HCT116 (cell line): ENCODE results near the gene TAP1. TPM values are rescaled to one million over a fixed set of nuclear protein-coding genes. Genes with fewer than 3 reads are reported as not detected.

Experiments used
- ATAC-seq: fragments of 200-7000 bp; cut with Tn5 transposase; 2 replicates; pipeline ENCODE4 v1.9.1; 2020; ENCODE audit warnings: mild to moderate bottlenecking, moderate library complexity
- BruUV-seq: library from RNA; stranded (reverse); fragments of 400-500 nt; replicated peaks from 2 replicates; lab custom pipeline; 2021; lab: Mats Ljungman, UMichigan
- CTCF ChIA-PET: fragments of 300-600 bp; sonication (Branson Sonifier 250); formaldehyde crosslinking; loops from one replicate; lab custom pipeline; 2021; ENCODE audit warnings: antibody characterized with exemption; lab: Charles Lee
- POLR2A ChIA-PET: fragments of 300-600, 350-600 bp; sonication (Branson Sonifier 250); formaldehyde crosslinking; loops from one replicate; lab custom pipeline; 2021; ENCODE audit warnings: antibody characterized with exemption; lab: Charles Lee
- RAD21 ChIA-PET, 2 experiments: fragments of 300-600 bp; sonication (Branson Sonifier 250); formaldehyde crosslinking; loops; one replicate each; lab custom pipeline; 2023; ENCODE audit warnings: low total read pairs in 2 of 2; ENCODE audit not compliant: uncharacterized antibody in 2 of 2, unreplicated experiment in 2 of 2, low non-redundant PET in 1 of 2; lab: Charles Lee
- DNase-seq: peaks from one replicate; pipeline ENCODE4 v3.0.0-alpha.2; 2010; ENCODE audit warnings: low read depth, low spot score
- H2AFZ ChIP-seq: fragments of 200-600 bp; shearing (Covaris generic), sonication (generic); 2 replicates; pipeline ENCODE4 v1.6.1; 2017; ENCODE audit warnings: low read depth, mixed run types, mixed read lengths, antibody characterized with exemption, low read length; ENCODE audit not compliant: poor library complexity, severe bottlenecking
- H3K27ac ChIP-seq: 2 replicates; pipeline ENCODE4 v1.5.1; 2012; ENCODE audit warnings: low read depth, low read length
- H3K27me3 ChIP-seq: fragments of 200-600 bp; sonication (generic); 2 replicates; pipeline ENCODE4 v1.6.1; 2016; ENCODE audit warnings: mixed run types, low read length, mixed read lengths; ENCODE audit not compliant: insufficient read depth
- H3K36me3 ChIP-seq, 2 experiments: fragments of 200-500 bp in 1 of 2; fragments of 200-600 bp in 1 of 2; sonication (Bioruptor generic) in 1 of 2; sonication (generic) in 1 of 2; 2 replicates each; pipeline versions ENCODE4 v1.5.1 to v1.6.1; 2014 to 2016; ENCODE audit warnings: low read length in 2 of 2, inconsistent platforms in 1 of 2, mixed read lengths in 1 of 2, mixed run types in 1 of 2; ENCODE audit not compliant: insufficient read depth in 2 of 2, control insufficient read depth in 1 of 2
- H3K4me1 ChIP-seq, 2 experiments: fragments of 200-600 bp in 1 of 2; sonication (generic) in 1 of 2; 2 replicates each; pipeline versions ENCODE4 v1.5.1 to v1.6.1; 2012 to 2017; ENCODE audit warnings: low read length in 2 of 2, inconsistent platforms in 1 of 2, mild to moderate bottlenecking in 1 of 2, mixed read lengths in 1 of 2, mixed run types in 1 of 2, moderate library complexity in 1 of 2; ENCODE audit not compliant: insufficient read depth in 2 of 2, control insufficient read depth in 1 of 2
- H3K4me2 ChIP-seq: fragments of 200-600 bp; sonication (generic); 2 replicates; pipeline ENCODE4 v1.6.1; 2017; ENCODE audit warnings: mixed run types, low read length, mixed read lengths
- H3K4me3 ChIP-seq, 2 experiments: fragments of 200-600 bp in 1 of 2; sonication (generic) in 1 of 2; replicated peaks in 1 of 2; 2 replicates each; pipeline ENCODE4 v1.5.1; 2011 to 2016; ENCODE audit warnings: low read length in 2 of 2, control low read depth in 1 of 2, low read depth in 1 of 2, mild to moderate bottlenecking in 1 of 2, mixed read lengths in 1 of 2, mixed run types in 1 of 2
- H3K79me2 ChIP-seq: fragments of 200-600 bp; sonication (generic); 2 replicates; pipeline ENCODE4 v1.6.1; 2017; ENCODE audit warnings: mild to moderate bottlenecking, mixed run types, low read length, moderate library complexity, mixed read lengths; ENCODE audit not compliant: insufficient read depth
- H3K9ac ChIP-seq: fragments of 200-600 bp; sonication (generic); 2 replicates; pipeline ENCODE4 v1.6.1; 2016; ENCODE audit warnings: low read length, mixed read lengths
- H3K9me2 ChIP-seq: fragments of 200-600 bp; sonication (generic), shearing (Covaris generic); 2 replicates; pipeline ENCODE4 v1.6.1; 2017; ENCODE audit warnings: mixed run types, mild to moderate bottlenecking, moderate library complexity; ENCODE audit not compliant: insufficient read depth
- H3K9me3 ChIP-seq, 2 experiments: fragments of 200-500 bp in 1 of 2; fragments of 200-600 bp in 1 of 2; sonication (Bioruptor generic) in 1 of 2; sonication (generic) in 1 of 2; 2 replicates each; pipeline ENCODE4 v1.6.1; 2014 to 2017; ENCODE audit warnings: low read length in 2 of 2, mixed read lengths in 2 of 2, inconsistent platforms in 1 of 2, low read depth in 1 of 2, mild to moderate bottlenecking in 1 of 2, mixed run types in 1 of 2, moderate library complexity in 1 of 2; ENCODE audit not compliant: control insufficient read depth in 1 of 2, insufficient read depth in 1 of 2
- H4K20me1 ChIP-seq: fragments of 200-600 bp; sonication (generic), shearing (Covaris generic); 2 replicates; pipeline ENCODE4 v1.6.1; 2017; ENCODE audit warnings: mixed run types, mild to moderate bottlenecking, moderate library complexity; ENCODE audit not compliant: insufficient read depth
- CEBPB ChIP-seq: IDR thresholded peaks from 2 replicates; pipeline ENCODE4 v1.6.1; 2012; ENCODE audit warnings: low read depth
- EGR1 ChIP-seq: IDR thresholded peaks from 2 replicates; pipeline ENCODE4 v1.6.1; 2012; ENCODE audit warnings: low read depth
- ELF1 ChIP-seq: IDR thresholded peaks from 2 replicates; pipeline ENCODE4 v1.6.1; 2012; ENCODE audit warnings: low read depth, borderline replicate concordance
- JUND ChIP-seq: IDR thresholded peaks from 2 replicates; pipeline ENCODE4 v1.6.1; 2012
- POLR2A ChIP-seq: IDR thresholded peaks from 2 replicates; pipeline ENCODE4 v1.7.0; 2011; ENCODE audit warnings: borderline replicate concordance; ENCODE audit not compliant: insufficient read depth, insufficient read length; ENCODE audit errors: extremely low read depth
- POLR2AphosphoS5 ChIP-seq: IDR thresholded peaks from 2 replicates; pipeline ENCODE4 v1.6.1; 2011; ENCODE audit warnings: mild to moderate bottlenecking, low read depth, low read length, moderate library complexity
- RAD21 ChIP-seq: IDR thresholded peaks from 2 replicates; pipeline ENCODE4 v1.6.1; 2012; ENCODE audit warnings: low read depth, mild to moderate bottlenecking
- SIN3A ChIP-seq: IDR thresholded peaks from 2 replicates; pipeline ENCODE4 v1.6.1; 2012; ENCODE audit warnings: low read depth
- SRF ChIP-seq: IDR thresholded peaks from 2 replicates; pipeline ENCODE4 v1.6.1; 2012; ENCODE audit warnings: low read depth
- ZFX ChIP-seq: fragments of 450-650 bp; IDR thresholded peaks from 2 replicates; pipeline ENCODE4 v1.6.1; 2017
- ZNF274 ChIP-seq: fragments of 200-500 bp; sonication (Bioruptor generic); IDR thresholded peaks from 2 replicates; pipeline ENCODE4 v1.6.1; 2014; ENCODE audit warnings: mild to moderate bottlenecking, low read depth, low read length, inconsistent platforms
- intact Hi-C: fragments of 100-400 bp; cut with micrococcal nuclease; formaldehyde crosslinking; loops from 2 replicates; pipeline ENCODE4 v1.10.0; 2022
- total RNA-seq: library from RNA; stranded (reverse); gene quantifications from one replicate; pipeline ENCODE4 v1.2.1, GENCODE V29; 2021; ENCODE audit not compliant: unreplicated experiment
- TF ChIP-seq, protein P1 (sequence below): IDR thresholded peaks from 2 replicates; pipeline ENCODE4 v1.6.1; 2012
- TF ChIP-seq, protein P2 (sequence below): IDR thresholded peaks from 2 replicates; pipeline ENCODE4 v1.6.1; 2012; ENCODE audit warnings: low read depth

TAP1 gene
- total RNA-seq, 1 experiment from 2014 or later, result 32.2 TPM

DNA sequence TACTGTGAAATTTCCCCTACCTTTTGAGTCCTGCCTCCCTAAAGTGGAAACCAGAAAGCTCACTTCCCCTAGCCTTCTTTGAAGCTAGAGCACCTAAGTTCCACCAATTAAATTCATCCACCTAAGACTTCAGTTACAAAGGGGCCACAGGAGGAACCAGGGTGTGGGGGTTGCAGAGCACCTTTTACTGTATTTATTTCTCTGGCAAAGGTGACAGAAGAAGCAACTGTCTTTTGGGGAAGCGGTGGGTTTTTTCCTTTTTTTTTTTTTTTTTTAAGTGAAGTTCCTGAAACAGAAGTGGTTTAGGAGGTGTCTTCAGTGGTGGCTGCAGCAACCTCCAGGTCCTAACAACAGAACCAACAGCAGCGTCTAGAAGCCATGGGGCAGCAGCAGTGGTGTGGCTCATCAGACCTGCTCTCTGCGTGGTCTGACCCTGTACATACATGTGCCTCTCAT lies 13.5 kb upstream of the TAP1 start:
- TF ChIP-seq POLR2A (no peak), ZNF274 (no peak), RAD21 (no peak), SIN3A (no peak), ELF1 (no peak), POLR2AphosphoS5 (no peak), CEBPB (no peak), SRF (no peak), EGR1 (no peak), ZFX (no peak), JUND (no peak)
- TF ChIP-seq, protein P1, sequence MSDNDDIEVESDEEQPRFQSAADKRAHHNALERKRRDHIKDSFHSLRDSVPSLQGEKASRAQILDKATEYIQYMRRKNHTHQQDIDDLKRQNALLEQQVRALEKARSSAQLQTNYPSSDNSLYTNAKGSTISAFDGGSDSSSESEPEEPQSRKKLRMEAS, result no peak
- TF ChIP-seq, protein P2, sequence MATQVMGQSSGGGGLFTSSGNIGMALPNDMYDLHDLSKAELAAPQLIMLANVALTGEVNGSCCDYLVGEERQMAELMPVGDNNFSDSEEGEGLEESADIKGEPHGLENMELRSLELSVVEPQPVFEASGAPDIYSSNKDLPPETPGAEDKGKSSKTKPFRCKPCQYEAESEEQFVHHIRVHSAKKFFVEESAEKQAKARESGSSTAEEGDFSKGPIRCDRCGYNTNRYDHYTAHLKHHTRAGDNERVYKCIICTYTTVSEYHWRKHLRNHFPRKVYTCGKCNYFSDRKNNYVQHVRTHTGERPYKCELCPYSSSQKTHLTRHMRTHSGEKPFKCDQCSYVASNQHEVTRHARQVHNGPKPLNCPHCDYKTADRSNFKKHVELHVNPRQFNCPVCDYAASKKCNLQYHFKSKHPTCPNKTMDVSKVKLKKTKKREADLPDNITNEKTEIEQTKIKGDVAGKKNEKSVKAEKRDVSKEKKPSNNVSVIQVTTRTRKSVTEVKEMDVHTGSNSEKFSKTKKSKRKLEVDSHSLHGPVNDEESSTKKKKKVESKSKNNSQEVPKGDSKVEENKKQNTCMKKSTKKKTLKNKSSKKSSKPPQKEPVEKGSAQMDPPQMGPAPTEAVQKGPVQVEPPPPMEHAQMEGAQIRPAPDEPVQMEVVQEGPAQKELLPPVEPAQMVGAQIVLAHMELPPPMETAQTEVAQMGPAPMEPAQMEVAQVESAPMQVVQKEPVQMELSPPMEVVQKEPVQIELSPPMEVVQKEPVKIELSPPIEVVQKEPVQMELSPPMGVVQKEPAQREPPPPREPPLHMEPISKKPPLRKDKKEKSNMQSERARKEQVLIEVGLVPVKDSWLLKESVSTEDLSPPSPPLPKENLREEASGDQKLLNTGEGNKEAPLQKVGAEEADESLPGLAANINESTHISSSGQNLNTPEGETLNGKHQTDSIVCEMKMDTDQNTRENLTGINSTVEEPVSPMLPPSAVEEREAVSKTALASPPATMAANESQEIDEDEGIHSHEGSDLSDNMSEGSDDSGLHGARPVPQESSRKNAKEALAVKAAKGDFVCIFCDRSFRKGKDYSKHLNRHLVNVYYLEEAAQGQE, result no peak
- TF ChIP-seq, all 23 proteins: peak for 0
- ATAC-seq, result no peak
- Histone ChIP-seq H2AFZ (peak overlapping the region; percentile 68), H3K9me2 (0 out of 2 replicates have a peak, but pooled peaks cover 5% of the 10 kb centered on the region), H3K79me2 (no peaks in the 10 kb centered on the region), H3K27ac (no peak overlapping the region), H3K27me3 (no peaks in the 10 kb centered on the region), H4K20me1 (no peaks in the 10 kb centered on the region), H3K4me3 (no peak overlapping the region), H3K4me2 (no peak overlapping the region), H3K36me3 (no peaks in the 10 kb centered on the region), H3K9me3 (no peaks in the 10 kb centered on the region), H3K4me1 (peaks cover 0 to 5% of the 10 kb centered on the region in 2 experiments; a peak in 2 of 4 replicates), H3K9ac (no peak overlapping the region)
- DNase-seq, result no peak
- POLR2A ChIA-PET, result interaction anchor here (0.7 to 3.1 kb wide), 2 partner anchors 29 to 53 kb away, joined by 4 to 23 read pairs; partner anchors contain the start of gene TAP2
- RAD21 ChIA-PET, result interaction anchor here (0.7 to 1.8 kb wide), 2 partner anchors 29 kb away, joined by 4 to 36 read pairs; partner anchors contain the start of gene TAP2 (in 1 of the 2)
- CTCF ChIA-PET, result interaction anchor here (1.1 to 6.5 kb wide), 8 partner anchors 28 to 104 kb away, joined by 3 to 189 read pairs (median 6); partner anchors contain the start of genes HLA-DMB and TAP2
- intact Hi-C loops, result loop anchor here (5.0 kb wide), 1 partner anchor 435 kb away; no protein-coding TSS in a partner anchor
- BruUV-seq, result no TSS peak
